GM20431 (cell line): ENCODE measurements around the gene SLC25A19.
"Not testable (repeated sequence)": the region's sequence is repeated elsewhere in the genome, so short reads cannot be mapped to it uniquely, and the experiment has no call there.

Experiments
- in situ Hi-C: fragments of 300-500 bp; cut with MseI, MboI; formaldehyde crosslinking; loops from one replicate; pipeline ENCODE4 v1.15.0; 2020; ENCODE audit warnings: low sequenced_read_pairs; ENCODE audit not compliant: unreplicated experiment

The SLC25A19 gene

DNA sequence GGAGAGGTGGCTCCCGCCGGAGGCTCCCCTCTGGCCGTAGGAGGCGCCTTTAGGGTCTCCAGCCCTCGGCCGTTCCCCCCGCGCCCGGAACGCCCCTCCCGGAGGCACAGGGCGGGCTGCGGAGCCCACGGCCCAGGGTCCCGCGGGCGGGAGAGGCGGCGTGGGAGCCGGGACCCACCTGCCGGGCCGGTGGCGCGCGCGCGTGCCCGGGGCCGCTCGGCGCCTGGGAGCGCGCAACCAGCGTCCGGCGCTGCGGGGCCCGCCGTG is 18.3 kb downstream of the SLC25A19 start, which contains the start of gene MIF4GD:
Gene MIF4GD (minus strand): TSS at position 266 of the 267 bp plus-strand sequence. CDS start 1,036 bp downstream, outside the sequence.
- in situ Hi-C loops = no loop called here

DNA sequence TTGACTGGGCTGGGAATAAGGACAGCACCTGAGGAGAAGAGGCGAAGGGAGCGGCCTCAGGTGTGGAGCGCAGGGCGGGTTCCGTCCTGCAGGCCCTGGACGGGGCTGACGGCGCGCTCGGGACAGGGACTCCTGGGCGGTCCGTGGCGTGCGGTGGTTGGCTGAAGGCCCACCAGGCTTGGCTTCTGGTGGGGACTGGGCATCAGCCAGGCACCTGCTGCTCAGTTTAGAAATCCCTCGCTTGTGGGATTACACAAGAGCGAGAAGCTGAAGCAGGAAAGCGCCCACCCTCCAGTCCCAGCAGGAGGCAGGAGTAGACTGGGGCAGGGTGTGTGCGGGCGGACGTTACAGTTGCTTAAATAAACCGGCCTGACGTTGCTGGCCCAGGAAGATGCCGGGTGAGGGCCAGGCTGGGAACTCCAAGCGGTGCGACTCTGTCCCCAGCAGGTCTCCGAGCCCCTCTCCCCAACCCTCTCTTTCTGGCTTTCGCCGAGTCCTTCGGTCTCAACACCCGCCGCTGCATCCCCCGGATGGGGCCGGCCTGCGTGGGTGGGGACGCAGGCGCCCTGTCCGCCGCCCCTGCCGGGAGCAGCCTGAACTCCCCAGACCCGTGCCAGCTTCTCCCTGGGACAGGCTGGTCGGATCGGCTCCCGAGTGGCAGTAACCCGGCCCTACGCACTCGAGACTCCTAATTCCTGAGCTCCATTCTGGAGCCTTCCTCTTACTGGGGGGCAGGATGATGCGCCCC is 18.8 kb downstream of the SLC25A19 start:
- in situ Hi-C loops = no loop called here

DNA sequence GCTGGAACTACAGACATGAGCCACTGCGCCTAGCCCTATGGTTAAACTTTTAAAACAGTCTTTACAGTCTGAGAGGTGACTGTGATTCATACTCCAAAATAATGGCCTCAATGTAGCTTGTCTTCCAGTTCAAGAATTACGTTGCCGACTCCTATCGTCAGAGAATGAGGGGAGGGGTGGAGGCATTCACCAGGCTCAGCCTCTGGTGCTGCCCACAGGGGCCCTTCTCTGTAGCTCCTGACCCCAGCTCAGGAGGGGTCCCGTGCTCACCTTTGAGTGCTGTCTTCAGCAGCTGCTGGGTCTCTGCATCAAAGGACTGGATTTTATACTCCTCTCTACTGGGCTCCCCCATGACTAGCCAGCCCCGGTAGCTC is 19.4 kb downstream of the SLC25A19 start:
- in situ Hi-C loops = no loop called here

DNA sequence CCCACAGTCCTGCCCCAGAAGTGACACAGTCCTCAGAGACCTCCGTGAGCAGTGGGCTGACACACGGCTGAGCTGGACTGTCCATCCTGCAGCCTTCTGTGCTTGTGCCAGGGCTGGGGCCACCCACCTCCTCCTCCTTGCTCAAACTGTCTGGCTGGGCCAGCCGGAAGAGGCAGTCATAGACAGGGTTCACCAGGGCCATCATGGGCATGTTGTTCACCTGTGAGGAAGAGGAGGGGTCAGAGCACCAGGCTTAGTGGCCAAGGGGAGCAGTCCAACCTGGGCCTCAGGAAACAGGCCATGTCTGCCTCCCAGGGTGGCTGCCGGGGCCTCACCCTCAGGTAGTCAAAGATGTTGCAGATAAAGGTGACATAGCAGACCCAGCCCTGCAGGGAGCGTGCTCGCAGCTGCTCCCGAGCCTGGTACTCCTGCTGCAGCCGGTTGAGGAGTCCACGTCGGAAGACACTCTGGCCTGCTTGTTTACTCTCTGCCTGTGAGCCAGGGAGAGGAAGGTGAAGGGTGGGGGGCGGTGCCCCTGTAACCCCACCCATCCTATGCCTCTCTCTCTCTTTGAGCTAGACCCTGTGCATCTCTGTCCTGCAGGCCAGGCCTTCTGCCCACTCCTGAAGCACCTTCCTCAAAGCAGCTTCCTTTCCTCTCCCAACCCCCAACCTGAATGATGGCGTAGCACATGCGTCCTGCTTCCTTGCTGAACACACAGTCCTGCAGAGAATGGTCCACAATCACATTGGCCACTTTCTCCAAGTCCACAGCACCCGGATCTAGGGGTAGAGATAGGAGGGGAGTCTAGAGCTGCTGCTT is 21.6 kb downstream of the SLC25A19 start:
- in situ Hi-C loops = no loop called here

DNA sequence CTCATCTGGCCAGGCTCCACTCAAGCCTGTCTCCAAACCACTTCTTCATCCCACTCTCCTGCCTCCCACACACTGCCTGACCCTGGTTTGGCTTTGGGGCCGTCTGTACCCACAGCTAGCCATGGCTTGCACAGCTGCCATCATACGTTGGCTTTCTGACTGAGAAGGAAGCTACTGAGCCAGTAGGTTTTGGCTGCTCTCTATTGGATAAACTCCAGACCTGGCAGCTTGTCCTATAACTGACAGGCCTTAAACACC is 22.2 kb downstream of the SLC25A19 start:
- in situ Hi-C loops = no loop called here

DNA sequence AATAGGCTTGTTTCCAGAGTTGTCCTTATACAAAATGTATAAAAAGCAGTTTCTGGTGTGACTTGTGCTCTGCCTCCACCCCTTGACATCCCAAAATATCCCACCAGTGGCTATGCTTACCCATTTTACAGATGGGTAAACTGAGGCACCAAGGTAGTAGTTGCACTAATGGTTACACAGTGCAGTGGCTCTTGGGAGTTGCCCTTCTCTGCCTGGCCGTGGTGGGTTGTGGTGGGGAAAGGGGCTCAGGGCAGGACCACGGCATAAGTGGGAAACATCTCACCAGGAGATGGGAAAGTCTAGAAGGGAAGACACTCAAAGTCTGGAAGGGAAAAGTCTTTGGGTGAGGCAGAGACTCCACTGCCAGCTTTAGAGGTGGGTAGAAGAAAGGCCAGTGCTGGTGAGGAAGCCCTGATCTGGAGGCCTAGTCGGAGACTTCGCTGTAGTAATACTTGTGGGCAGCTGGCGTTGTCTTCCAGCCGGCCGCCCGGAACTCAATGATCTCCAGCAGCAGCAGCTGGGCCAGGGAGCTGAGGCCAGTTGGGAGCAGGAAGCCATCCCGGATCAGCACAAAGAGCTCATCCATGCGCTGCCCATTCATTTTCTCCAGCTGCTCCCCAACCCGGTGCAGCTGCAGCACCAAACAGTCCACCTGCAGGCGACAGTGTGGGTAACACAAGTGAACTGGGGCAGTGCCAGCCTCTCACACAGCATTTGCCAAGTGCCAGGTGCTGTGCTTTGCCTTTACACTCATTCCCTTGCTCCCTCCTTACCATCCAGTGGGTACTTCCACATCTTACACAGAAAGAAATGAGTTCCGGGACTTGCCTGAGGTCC is 22.7 kb downstream of the SLC25A19 start:
- in situ Hi-C loops = no loop called here

DNA sequence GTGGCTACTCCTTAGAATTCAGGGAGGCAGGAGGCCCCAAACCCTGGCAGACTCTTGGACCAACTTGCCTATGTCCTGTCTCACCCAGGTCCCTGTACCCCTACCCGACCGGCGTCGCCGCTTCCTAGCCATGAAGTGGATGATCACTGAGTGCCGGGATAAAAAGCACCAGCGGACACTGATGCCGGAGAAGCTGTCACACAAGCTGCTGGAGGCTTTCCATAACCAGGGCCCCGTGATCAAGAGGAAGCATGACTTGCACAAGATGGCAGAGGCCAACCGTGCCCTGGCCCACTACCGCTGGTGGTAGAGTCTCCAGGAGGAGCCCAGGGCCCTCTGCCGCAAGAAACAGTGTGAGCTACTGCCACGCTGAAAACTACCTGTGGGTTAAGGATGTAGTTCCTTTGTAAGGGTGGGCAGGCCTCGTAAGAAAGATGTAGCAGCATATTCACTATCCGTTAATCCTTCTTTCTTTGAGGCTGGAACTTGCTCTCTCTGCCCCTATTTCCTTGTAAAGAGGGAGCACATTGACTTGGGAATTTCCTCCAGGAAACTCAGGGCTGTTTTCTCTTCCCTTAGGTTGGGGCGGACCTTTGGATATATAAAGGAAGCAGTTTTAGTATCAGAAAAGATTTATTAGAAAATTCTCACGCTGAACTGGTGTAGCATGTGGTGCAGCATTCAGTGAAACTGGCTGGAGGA is 23.5 kb downstream of the SLC25A19 start:
- in situ Hi-C loops = no loop called here

DNA sequence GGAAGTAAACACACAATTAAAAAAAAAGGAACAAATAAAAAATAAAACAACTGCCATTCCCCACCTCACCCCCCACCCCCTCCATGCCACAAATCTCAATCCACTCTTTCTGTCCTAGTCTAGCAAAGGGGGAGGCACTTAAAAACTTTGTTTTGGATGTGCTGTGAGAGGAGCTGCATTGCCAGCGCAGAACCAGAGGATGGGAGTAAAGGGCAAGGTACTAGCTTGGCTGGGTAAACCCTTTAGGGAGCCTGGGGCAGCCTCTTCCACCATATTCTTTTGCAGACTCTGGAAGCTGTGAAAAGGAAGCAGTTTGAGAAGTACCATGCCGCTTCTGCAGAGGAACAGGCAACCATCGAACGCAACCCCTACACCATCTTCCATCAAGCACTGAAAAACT is 26.2 kb downstream of the SLC25A19 start:
- in situ Hi-C loops = no loop called here

DNA sequence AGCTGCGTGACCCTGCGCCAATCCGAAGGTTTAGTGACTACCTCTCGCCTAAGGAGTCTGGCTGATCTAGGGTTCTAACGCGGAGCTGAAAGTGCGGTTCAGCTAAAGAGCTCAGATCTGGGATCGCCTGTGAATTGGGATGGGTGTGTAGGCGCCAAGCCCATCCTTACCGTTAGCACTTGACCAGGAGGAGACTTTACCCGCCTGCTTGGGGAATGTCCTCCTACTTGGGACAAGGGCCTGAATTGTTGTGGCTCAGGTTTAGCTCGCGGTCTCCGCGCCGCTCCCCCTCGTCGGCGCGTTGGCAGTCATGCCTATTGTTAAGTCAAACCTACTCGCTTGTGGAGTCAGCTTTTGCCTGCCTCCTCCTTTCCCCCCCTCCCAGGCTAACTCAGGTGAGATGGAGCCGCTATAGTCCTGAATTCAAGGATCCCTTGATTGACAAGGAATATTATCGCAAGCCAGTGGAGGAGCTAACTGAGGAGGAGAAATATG is 27.1 kb downstream of the SLC25A19 start:
- in situ Hi-C loops = no loop called here

DNA sequence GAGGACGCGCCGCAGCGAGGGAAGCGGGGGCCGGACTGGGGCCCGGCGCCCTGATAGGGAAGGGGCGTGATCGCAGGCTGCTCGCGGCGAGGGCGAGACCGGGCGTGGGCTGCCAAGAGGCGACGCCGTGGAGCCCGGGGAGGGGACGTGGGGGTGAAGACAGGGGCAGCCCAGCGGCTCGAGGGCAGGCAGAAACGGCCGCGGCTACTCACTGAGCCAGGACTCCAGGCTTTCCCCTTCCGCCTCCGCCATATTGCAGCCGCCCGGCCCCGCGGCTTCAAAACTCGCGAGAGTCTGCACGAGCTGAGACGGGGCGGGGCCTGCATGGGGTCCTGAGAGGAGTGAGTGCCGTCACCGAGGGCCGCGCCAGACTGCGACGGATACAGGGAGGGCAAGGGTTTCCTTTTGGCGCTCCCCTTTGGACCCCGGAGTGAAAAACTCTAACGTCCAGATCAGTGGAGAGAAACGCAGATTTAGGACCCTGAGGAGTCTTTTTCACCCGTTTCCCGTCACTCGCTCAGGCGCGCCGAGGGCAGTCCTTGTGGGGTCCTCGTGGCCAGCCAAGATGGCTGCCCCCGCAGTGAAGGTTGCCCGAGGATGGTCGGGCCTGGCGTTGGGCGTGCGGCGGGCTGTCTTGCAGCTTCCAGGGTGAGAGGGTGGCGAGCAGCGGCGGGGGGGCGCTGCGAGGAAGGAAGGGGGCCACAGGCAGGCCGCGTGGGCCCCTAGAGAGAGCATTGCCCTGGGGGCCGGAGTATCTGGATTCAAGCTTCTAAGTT is 27.7 kb downstream of the SLC25A19 start, which contains the start of the genes GGA3 and MRPS7:
Gene GGA3 (minus strand): TSS at position 271 of the 776 bp plus-strand sequence. CDS start 19 bp downstream, at position 252.
Gene MRPS7 (plus strand): TSS at position 544 of the 776 bp plus-strand sequence. CDS start 22 bp downstream, at position 566.
- in situ Hi-C loops = no loop called here

DNA sequence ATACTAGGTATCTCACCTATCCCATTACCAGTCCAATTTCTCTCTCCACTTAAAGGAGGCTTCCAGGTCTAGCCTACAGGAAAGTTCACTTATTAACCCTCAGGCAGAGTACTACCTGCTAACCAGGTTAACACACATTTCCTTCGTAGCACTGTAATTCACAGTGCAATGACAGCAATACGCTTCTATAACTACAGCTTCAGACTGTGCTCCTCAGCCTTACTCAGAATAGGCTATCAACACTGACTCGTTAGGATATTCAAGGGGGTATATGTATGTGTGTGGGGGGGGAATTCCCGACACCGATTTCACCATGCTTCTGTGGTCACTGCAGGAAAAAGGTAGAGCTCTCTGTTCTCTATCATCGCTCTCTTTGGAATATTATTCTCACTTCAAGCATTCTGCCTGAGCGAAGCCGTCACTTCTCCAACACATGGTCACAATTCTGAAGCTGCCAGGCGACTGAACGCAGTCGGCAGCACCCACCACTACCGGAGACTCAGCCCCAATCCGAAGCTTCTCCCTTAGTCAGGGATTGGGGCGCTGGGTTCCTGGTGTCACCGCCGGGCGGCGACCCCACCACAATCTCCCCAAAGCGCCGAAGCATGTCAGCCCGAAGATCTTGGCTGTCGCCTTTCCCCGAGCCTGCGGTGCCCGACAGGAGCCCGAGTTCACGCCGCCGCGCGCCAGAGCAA is 28.4 kb downstream of the SLC25A19 start:
- in situ Hi-C loops = no loop called here

DNA sequence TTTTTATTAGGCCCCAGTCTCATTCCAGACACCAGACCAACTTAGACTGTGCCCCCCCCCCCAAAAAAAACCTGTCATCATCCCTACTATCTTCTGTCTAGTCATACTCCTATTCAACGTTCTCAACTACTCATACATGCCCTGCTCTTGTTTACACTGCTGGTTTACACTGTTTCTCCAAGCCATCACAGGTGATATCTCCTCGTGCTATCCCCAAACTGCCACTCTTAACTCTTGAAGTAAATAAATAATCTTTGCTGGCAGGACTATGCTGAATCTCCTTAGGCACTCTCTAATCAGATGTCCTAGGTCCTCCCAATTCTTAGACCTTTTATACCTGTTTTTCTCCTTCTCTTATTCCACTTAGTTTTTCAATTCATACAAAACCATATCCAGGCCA is 32.0 kb downstream of the SLC25A19 start:
- in situ Hi-C loops = not testable (repeated sequence)

DNA sequence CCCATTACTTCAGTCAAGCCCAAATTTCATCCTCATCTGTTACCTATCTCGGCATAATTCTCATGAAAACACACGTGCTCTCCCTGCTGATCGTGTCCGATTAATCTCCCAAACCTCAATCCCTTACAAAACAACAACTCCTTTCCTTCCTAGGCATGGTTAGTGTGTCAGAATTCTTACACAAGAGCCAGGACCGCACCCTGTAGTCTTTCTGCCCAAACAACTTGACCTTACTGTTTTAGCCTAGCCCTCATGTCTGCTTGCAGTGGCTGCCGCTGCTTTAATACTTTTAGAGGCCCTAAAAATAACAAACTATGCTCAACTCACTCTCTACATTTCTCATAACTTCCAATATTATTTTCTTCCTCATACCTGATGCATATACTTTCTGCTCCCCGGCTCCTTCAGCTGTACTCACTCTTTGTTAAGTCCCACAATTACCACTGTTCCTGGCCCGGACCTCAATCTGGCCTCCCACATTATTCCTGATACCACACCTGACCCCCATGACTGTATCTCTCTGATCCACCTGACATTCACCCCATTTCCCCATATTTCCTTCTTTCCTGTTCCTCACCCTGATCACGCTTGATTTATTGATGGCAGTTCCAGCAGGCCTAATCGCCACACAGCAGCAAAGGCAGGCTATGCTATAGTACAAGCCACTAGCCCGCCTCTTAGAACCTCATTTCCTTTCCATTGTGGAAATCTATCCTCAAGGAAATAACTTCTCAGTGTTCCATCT is 33.1 kb downstream of the SLC25A19 start:
- in situ Hi-C loops = not testable (repeated sequence)

DNA sequence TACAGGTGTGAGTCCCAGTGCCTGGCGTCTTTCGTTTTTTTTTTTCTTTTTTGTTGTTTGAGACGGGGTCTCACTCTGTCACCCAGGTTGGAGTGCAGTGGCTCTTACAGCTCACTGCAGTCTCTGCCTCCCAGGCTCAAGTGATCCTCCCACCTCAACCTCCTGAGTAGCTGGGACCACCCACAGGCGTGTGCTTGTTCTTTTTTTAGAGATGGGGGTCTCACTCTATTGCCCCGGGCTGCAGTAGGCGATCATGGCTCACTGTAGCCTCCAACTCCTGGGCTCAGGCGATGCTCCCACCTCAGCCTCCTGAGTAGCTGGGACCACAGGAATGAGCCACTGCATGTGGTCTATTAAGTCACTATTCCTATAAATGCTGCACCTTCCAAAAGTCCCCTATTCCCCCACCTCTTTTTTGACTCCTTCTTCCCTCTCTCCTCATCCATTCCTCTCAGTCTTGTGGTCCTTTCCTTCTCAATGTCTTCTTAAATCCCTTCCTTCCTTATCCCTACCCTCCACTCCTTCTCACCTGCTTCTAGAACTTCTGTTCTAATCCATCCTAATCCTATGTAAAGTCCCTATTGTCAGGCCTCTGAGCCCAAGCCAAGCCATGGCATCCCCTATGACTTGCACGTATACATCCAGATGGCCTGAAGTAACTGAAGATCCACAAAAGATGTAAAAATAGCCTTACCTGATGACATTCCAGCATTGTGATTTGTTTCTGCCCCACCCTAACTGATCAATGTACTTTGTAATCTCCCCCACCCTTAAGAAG is 37.0 kb downstream of the SLC25A19 start:
- in situ Hi-C loops = no loop called here

DNA sequence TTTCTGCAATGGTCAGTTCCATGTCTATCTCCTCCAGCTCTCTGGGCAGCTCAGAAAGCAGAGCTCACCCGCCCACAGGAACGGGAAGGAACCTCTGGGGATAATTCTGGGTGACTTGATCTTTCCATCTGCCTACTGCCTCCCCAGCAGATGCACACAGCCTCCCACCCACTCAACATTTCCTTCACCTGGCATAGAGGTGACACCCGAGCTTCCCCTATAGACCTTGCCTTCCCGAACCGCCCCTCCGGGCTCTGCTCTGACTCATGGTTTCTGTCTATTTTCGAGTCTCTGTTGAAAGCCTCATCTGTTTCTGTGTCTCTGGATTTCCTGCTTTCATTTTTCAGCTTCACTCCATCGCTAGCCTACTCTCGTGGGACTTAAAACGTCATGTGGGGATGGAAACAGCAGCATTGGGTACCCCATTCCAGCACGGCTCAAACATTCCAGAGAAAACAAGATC is 39.2 kb downstream of the SLC25A19 start:
- in situ Hi-C loops = no loop called here

DNA sequence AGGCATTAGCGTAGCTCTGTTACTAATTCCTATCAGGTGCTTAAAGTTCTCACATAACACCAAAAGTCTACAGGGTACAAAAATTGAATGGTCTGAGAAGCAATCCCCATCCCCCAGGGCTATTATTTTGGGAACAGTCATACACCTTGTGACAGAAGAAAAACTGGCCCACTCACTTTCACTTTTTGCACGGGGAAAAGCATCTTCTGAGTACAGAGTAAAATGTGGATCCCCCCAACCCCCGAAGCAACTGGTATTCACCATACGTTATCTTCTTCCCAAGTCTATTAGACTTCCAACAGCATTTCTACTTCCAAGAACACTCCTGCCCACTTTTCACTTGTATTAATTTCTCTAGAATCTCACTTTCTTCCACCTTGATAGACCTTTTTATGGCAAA is 39.7 kb downstream of the SLC25A19 start:
- in situ Hi-C loops = no loop called here

DNA sequence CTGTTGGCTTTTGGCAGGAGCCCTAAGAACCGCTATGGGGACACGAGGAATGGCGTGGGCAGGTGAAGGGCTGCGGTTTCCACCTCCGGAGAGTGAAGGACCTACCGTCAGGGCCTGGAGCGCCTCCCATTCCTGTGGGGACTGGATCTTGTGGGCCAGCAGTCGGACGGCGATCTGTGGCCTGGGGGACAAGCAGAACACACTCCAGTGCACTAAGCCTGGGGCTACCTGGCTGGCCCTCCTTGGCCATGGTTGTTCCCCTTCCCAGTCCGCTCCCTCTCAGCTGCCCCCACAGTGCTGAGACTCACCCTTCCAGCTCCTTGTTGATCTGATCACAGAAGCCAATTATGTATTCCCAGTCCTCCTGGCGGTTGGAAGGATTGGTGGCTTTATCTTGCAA is 42.8 kb downstream of the SLC25A19 start:
- in situ Hi-C loops = no loop called here
